ENCODE measurements around the gene MIER2. TPM values are rescaled to one million over a fixed set of nuclear protein-coding genes. Genes with fewer than 3 reads are reported as not detected.

Gene MIER2
- total RNA-seq, 2 experiments from 2014 or later = 9.5 to 11.5 TPM

GRCh38 chr19:374183-374885 lies 29.7 kb upstream of the MIER2 start:
- Mint-ChIP-seq H3K4me3 (no peak overlapping the region), H3K27ac (no peak overlapping the region), H3K9me3 (no peaks in the 10 kb centered on the region), H3K4me1 (ENCODE audit: low read depth) (no peaks in the 10 kb centered on the region), H3K36me3 (ENCODE audit: low read depth) (no peaks in the 10 kb centered on the region), H3K27me3 (peaks cover 39% of the 10 kb centered on the region)
- Histone ChIP-seq H3K9me3 (ENCODE audit: control insufficient read depth in 1 of 2, insufficient read depth in 1 of 2, low read length in 2 of 2) (peaks cover 0 to 6% of the 10 kb centered on the region in 2 experiments), H3K27ac (ENCODE audit: low read depth in 1 of 2, low read length in 2 of 2) (no peak overlapping the region), H3K4me3 (ENCODE audit: low read length) (no peak overlapping the region), H3K36me3 (ENCODE audit: insufficient read depth, low read length) (no peaks in the 10 kb centered on the region), H3K4me1 (ENCODE audit: insufficient read depth, low read length) (no peaks in the 10 kb centered on the region), H3K27me3 (ENCODE audit: control insufficient read depth in 1 of 2, insufficient read depth in 2 of 2, low read length in 2 of 2) (peaks cover 0 to 14% of the 10 kb centered on the region in 2 experiments)
- intact Hi-C loops (cut with DNase I, micrococcal nuclease) = no loop called here
- no peak for DNase-seq
- no peak for TF ChIP-seq CTCF (IDR thresholded peaks at IDR 0.05)
- ChIA-PET CTCF (no interaction called here), POLR2A (no interaction called here)
- no peak for ATAC-seq (ENCODE audit: poor library complexity)

GRCh38 chr19:373391-374182 lies 29.0 kb upstream of the MIER2 start:
- ChIA-PET CTCF (no interaction called here), POLR2A (no interaction called here)
- no peaks in the 10 kb centered on the region for H3K9me3 Mint-ChIP-seq
- peaks cover 0 to 14% of the 10 kb centered on the region in 2 experiments for H3K27me3 ChIP-seq (ENCODE audit: control insufficient read depth in 1 of 2, insufficient read depth in 2 of 2, low read length in 2 of 2)
- DNase-seq (no peak), ATAC-seq (ENCODE audit: poor library complexity) (no peak)
- peaks cover 0 to 6% of the 10 kb centered on the region in 2 experiments for H3K9me3 ChIP-seq (ENCODE audit: control insufficient read depth in 1 of 2, insufficient read depth in 1 of 2, low read length in 2 of 2)
- H3K36me3 Mint-ChIP-seq (ENCODE audit: low read depth) = no peaks in the 10 kb centered on the region
- H3K27ac Mint-ChIP-seq = no peak overlapping the region
- no peak for TF ChIP-seq CTCF (IDR thresholded peaks at IDR 0.05)
- no peaks in the 10 kb centered on the region for H3K36me3 ChIP-seq (ENCODE audit: insufficient read depth, low read length)
- H3K27me3 Mint-ChIP-seq = peaks cover 41% of the 10 kb centered on the region
- H3K4me1 ChIP-seq (ENCODE audit: insufficient read depth, low read length) = no peaks in the 10 kb centered on the region
- no peak overlapping the region for H3K4me3 ChIP-seq (ENCODE audit: low read length)
- no peak overlapping the region for H3K27ac ChIP-seq (ENCODE audit: low read depth in 1 of 2, low read length in 2 of 2)
- no peak overlapping the region for H3K4me3 Mint-ChIP-seq
- intact Hi-C loops (cut with DNase I, micrococcal nuclease) = no loop called here
- no peaks in the 10 kb centered on the region for H3K4me1 Mint-ChIP-seq (ENCODE audit: low read depth)

- no peak overlapping the region for H3K27ac Mint-ChIP-seq
These were observed 27.8 kb upstream of the MIER2 start for GRCh38 chr19:372306-372890.

More at GRCh38 chr19:372306-372890, 27.8 kb upstream of the MIER2 start:
- no peaks in the 10 kb centered on the region for H3K36me3 Mint-ChIP-seq (ENCODE audit: low read depth)
- no peaks in the 10 kb centered on the region for H3K9me3 Mint-ChIP-seq
- TF ChIP-seq CTCF (IDR thresholded peaks at IDR 0.05) = no peak
- peaks cover 41% of the 10 kb centered on the region for H3K27me3 Mint-ChIP-seq
- no peak for ATAC-seq (ENCODE audit: poor library complexity)
- H3K27me3 ChIP-seq (ENCODE audit: control insufficient read depth in 1 of 2, insufficient read depth in 2 of 2, low read length in 2 of 2) = peaks cover 0 to 14% of the 10 kb centered on the region in 2 experiments
- H3K4me1 ChIP-seq (ENCODE audit: insufficient read depth, low read length) = no peaks in the 10 kb centered on the region
- ChIA-PET CTCF (no interaction called here), POLR2A (no interaction called here)
- intact Hi-C loops (cut with DNase I, micrococcal nuclease) = no loop called here
- H3K27ac ChIP-seq (ENCODE audit: low read depth in 1 of 2, low read length in 2 of 2) = no peak overlapping the region
- no peaks in the 10 kb centered on the region for H3K36me3 ChIP-seq (ENCODE audit: insufficient read depth, low read length)
- DNase-seq = no peak
- no peak overlapping the region for H3K4me3 ChIP-seq (ENCODE audit: low read length)
- H3K4me3 Mint-ChIP-seq = no peak overlapping the region
- H3K9me3 ChIP-seq (ENCODE audit: control insufficient read depth in 1 of 2, insufficient read depth in 1 of 2, low read length in 2 of 2) = peaks cover 0 to 6% of the 10 kb centered on the region in 2 experiments
- no peaks in the 10 kb centered on the region for H3K4me1 Mint-ChIP-seq (ENCODE audit: low read depth)

All from CD4-positive, alpha-beta T cell (primary cell).